HS-27A (cell line): Measurements from ENCODE around the gene PRDM5.

Experiments
- DNase-seq: peaks from one replicate; pipeline ENCODE4 v3.0.0-alpha.2; 2012; ENCODE audit warnings: low read depth, missing footprints

PRDM5 gene

DNA sequence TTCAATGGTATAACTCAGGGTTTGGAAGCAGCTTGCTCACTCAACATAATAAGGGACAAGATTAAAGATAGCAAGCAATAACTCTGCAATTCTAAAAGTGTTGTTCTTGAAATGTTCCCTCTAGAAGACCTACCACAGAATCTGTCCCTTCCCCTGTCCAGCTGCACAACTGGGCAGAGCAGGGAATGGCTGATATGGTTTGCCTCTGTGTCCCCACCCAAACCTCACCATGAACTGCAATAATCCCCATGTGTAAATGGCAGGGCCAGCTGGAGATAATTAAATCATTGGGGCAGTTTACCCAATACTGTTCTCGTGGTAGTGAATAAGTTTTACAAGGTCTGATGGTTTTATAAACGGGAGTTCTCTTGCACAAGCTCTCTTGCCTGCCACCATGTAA is 19.1 kb downstream of the PRDM5 start:
- no peak for DNase-seq

DNA sequence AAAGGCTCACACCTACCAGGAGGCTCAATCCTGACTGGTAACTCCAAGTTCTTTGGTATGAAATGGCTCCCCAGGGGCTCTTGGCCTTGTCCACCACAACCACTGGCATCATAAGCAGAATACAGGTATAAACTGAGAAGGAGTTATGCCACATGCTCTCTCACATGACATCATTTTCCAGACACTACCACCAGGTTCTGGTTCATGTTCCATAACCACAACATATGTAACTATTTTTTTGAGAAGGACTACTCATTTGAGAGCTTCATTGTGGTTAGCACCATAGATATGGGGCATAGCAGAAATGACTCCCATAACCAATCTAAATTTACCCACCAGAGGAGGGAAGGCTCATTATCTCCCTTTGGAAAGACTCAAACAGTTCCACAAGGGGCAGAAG is 19.6 kb downstream of the PRDM5 start:
- no peak for DNase-seq

DNA sequence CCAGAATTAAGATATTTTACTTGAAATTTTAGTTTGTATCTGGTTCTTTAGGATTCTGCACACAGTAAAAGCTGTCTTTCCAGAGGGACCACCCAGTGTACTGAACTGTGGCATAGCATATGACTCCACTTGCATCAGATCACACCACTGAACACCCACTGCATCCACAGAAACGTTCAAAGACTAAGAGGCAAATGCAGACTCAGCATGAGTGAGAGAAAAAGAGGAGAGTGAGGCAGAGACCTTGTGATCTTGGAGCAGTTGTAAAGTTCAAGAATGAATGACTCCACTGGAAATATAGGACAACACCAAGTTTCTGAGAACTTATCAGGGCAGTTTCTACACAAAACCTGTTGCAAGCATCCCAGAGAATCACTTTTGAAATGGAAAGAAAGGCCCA is 20.8 kb downstream of the PRDM5 start:
- no peak for DNase-seq

DNA sequence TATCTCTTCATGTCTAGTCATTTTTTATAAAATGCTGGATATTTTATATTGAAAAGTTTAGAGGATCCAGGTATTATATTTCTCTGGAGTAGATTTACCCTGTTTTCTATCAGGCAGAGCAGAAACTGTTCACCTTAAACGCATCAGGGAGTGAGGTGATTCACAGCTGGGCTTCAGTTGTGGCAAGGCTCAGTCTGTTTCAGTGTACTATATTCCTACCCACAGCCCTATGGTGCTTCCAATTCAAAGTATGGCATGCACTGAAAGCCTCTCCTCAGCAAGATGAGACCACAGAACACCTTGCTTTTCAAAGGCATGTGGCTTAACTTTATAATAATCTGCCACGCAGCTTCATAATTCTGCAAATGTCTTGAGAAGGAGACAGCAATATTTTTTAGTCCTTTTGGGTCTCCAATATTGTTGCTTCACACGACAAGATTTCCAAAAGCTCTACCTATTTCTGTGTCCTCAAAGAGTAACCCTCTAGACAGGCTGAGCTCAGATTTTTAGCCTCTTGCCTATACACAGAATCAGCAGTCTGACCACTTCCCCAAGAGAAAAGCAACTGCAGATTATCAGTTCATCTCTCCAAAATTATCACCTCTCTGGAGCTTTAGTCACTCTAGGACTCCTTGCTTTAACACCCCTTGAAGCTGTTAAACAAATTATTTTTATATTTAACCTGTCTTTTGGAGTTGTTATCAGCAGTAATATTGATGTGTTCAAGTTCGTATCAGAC is 24.4 kb downstream of the PRDM5 start:
- no peak for DNase-seq

DNA sequence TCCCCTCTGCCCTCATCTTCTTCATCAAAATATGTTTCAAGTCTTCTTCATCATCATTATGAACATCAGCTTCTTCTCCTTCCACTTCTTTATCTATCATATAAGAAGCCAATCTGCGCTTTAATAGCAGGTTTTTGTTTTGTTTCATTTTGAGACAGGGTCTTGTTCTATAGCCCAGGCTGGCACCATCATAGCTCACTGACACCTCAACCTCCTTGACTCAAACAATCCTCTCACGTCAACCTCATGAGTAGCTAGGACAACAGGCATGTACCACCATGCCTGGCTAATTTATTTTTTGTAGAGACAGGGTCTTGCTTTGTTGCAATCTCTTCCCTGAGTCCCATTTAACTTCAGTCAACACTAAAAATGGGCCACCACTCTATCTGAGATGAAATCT is 27.0 kb downstream of the PRDM5 start:
- no peak for DNase-seq

DNA sequence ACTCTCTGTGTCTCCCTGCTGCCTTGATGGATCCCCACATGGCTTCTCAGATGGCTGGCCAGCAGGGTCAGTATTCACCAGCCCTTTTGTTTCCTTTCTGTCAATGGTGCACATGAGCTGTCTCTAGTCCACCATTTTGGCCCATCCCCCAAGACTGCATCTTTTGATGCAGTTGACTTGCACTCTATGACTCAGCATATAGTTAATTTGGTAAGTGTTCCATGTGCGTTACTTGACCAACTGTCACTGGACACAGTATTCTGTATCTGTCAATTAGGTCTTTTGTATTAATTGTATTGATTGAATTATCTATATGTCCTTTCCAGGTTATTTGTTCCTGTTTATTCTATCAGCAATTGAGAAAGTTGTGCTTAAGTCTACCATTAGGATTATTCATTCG is 29.2 kb downstream of the PRDM5 start:
- no peak for DNase-seq

DNA sequence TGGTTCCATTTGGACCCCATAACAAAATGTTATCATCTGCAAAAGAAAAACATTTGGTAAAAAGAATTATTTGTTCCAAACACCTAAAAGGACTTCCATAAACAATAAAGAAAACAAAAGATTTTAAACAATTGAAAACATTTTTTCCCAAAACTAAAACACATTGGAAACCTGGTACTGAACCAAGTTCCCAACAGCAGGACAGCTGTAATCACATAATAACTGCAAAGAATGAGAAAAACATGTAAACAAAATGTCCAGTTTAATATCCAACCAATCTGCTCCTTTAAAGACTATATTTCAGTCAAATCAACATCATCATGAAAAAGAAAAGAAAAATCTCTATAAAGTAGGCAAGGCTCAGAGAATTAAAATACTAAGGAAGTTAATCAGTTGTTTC is 36.3 kb downstream of the PRDM5 start:
- DNase-seq, result no peak

DNA sequence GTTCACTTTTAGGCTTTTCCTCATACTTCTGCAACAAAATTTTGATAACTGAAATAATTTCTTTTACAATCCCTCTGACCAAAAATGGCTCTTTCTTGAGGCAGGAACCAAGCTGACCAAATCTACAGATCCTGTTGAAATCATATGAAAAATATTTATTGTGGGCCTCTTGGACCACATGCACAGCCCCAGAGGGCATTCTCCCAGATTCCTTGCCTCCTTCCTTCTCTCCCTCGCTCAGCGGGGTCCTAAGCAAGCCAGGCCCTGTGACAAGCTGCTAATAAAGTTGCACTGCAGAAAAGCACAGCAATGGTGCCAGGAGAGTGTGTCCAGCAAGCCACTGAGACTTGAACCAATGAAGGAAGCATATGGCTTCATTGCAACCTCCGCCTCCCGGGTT is 40.7 kb downstream of the PRDM5 start:
- DNase-seq, result no peak

DNA sequence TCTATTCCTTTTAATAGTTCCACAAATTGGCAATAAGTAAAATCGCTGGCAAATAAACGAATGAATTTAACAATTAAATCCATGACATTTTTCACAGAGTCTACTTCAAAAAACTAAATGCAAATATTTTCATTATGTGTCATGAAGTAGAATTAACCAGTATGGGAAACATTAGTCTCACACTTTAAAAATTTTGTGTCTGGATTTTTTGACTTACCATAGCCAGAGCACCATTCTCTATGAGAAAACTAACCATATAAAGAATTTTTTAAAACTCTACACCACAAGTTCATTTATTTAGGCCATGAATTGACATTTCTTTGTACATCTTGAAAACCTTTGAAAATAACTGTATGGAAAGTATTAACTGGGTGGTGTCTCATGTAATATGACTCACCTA is 41.2 kb downstream of the PRDM5 start:
- DNase-seq, result no peak

DNA sequence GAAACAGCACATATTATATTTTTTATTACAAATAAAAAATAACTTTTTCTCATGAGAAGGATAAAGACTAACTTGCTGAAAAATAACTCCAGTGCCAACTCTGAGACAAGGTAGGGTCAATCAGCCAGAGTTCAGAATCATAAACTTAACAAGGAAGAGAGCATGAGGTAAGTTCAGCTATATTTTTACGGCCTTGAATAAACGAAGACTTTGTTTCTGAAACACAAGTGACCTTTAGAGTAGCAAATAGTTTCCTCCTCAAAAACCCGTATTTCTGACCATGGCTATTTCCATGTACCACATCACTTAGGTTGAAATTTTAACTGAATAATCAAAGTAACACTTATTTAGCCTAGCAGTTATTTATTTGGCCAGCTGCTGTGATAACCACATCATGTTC is 45.5 kb downstream of the PRDM5 start:
- DNase-seq, result no peak

DNA sequence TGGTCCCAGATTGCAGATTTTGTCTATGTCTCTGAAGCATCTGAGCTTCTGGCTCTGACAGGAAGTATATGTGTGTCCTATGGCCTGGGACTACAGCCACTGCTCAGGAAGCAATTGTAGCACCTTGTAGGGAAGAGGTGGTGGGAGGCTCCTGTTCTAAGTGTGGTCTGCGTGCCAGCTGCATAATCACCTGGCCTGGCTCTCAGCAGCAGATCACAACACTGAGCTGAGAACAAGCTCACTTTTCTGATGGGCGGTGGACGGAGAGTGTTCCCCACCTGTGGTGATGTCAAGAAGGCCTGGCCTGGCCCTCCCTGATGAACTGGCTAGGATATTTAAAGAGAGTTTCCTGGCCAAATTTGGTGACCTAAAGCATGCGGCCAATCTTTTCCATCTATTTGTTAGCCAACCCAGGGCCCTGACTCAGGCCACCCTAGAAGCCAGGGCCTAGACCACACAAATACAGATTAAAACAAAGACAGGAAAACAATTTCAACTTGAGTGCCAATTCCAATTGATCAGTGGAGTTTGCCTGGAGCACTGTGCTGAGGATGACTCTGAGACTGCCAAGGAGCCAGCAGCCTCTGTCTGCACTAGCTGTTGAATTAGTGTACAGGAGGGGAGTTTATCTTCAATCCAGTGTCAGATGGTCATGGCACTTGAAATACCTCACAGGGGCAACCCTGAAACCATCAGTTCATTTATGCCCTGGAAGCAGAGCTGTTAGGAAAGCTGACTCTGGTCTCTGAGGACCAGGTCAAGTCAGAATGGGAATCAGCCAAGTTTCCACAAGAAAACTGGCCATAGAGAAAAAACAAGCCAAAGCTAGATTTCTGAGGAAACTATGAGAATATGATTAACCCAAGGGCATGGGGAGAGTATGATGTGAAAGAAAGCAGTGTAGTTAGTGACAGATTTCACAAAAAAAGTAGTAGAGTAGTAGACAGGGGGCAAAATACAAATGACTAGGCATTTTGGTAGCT is 47.4 kb downstream of the PRDM5 start:
- no peak for DNase-seq

DNA sequence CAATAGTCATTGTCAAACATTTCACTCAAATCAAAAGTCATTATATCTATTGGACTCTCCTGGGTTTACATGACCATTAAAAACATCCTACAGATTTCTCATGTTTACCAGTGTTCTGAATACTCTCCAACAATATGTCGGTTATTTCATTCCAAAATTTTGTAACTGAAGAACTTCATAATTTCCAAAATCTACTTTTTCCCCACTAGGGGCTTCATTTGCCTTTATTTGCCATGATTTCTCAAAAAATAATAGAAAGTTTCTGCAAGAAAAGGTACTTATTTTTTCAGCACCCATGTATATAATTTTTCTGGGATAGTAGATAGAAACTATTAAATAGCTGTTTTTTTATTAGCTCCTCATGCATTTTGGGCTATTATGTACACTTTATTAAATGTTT is 49.0 kb downstream of the PRDM5 start:
- DNase-seq, result no peak

DNA sequence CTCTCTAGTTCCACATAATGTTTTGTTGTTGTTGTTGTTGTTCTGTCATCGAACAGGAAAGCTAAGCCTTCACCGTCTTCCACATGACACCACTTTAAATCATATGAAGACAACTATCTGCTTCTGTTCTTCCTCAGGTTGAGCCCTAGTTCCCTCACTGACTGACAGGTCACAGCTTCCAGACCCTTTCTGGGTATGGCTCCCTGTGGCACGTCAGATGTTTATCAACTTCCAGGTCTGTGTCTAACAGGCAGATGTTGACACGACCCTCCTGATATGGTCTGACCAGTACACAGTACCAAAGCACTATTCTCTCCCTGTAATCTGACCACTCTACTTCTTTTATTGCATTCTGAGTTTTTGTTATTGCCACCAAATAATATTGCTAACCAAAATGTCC is 51.4 kb downstream of the PRDM5 start:
- no peak for DNase-seq

DNA sequence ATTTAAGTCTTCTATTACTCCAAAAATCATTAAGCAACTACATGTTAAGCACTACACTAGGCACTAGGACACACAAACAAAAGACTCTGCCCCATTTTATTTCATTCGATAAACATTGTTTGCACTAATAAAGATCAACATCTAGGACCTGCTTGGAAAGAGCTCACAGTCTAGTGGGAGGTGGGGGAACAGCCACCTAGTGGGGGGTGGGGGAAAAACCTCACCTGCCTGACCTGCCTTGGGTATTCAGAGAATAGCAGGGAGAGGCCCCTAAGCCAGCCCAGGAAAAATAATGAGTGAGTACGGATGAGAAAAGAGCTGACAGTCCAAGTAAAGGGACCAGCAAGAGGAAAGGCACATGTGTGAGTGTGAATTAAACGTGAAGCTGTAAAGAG is 52.2 kb downstream of the PRDM5 start:
- no peak for DNase-seq

DNA sequence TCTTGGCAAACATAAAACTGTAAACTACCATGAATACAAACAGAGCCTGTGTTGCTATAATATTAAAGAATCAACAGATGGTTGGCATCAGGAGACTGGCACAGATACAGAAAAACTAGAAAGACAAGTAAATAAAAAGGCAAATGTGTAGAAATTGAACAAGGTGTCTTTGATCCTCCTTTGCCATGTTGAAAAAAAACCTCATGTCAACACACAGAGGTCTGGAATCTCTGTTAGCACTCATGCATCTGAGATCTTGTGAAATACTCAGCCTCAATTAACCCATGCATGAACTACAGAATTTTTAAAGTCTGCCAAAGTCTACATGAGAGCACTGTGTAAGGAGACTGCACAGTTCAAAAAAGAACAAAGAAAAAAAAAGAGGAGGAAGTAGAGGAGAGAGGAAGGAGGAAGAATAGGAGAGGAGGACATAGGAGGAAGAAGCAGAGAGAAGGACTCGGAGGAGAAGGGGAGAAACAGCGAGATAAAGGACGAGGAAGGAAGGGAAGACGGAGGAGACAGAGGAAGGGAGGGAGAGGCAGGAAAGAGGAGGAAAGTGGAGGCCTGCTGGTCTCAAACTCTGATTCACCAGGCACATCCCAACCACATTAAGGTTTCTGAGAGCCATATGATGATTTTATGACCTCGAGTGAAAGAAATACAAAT is 52.8 kb downstream of the PRDM5 start:
- DNase-seq, result no peak

DNA sequence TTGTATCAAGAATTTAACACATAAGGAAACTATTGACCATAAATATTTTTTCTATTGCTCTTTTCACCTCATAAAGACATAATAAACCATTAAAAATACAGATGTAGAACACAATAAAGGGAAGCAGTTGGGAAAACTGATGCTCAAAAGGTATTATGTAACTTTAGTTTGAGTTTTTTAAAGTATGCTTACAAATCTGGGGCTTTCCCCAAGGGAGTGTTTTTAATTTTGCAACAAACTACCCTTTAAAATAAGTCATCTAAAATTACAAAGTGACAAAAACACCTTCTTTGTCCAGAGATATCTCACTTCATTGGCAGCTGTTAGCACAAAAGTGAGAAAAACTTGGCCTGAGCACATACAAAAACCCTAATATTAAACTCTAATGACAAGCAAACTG is 55.0 kb downstream of the PRDM5 start:
- DNase-seq, result no peak

DNA sequence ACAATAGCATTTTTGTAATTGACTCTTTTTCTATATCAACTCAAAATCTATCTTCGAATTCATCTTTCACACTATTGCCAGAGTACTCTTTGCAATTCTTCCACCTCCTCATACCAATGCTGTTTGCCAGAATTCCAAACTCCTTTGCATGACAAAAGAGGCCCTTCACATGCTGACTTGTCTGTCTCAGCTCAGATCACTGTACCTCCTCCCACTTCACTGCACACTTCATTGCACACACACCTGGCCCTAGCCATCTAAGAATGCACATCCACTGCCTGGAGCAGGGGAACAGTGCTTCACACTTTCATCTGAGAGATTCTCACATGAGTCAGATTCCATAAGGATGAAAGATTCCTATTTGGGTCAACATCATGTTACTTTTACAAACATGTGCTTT is 56.5 kb downstream of the PRDM5 start:
- no peak for DNase-seq

DNA sequence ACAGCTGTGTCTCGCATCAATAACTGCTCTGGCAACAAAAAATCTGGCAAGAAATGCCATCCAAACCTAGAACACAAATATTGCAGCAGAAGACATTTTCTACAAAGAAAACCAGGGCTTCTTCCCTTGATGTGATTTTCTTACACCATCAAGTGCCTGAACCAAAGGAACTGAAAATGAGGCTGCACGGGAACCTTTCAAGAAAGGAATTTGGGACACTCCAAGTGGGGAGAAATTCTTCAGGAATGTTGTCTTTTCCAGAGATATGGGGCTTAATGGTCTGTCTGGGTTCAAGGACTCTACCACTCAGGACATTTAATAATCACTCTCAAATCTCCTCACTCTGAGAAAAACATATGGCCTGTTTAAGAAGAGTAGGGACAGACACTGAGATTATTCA is 57.6 kb downstream of the PRDM5 start:
- no peak for DNase-seq

DNA sequence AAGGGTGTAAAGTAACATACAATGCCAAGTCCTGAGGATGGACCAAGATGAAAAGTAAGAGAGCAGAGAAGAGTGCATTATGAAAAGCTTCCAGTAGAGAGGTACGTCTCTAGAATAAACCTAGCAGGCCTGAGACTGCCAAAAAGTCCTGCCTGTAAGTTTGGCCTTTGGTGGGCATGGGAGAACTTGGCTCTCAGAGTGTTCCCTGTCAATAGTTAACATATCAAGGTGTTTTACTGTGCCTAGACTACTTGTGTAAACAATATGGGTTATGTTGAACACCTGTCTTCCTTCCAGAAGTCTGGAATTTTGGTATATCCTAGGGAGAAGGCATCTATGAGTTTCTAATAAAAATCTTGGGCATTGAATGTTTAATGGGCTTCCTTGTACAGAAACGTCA is 60.1 kb downstream of the PRDM5 start:
- DNase-seq, result no peak

DNA sequence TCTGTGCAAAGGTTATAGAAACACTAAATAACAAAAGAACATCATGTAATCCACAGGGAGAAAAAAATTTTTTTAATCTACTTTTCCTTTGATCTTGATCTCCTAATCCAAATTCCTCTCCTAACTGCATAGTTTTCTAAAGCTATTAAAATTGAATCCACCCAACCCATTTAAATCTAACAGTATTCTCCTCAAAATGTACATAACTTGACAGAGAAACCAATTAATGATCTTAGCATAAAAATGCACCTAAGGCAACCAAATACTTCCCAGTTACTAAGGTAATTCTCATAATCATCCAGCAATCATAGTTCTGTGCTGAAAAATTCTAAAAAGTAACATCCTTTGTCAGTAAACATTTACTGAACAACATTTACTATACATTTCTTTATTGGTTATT is 60.7 kb downstream of the PRDM5 start:
- DNase-seq, result no peak

DNA sequence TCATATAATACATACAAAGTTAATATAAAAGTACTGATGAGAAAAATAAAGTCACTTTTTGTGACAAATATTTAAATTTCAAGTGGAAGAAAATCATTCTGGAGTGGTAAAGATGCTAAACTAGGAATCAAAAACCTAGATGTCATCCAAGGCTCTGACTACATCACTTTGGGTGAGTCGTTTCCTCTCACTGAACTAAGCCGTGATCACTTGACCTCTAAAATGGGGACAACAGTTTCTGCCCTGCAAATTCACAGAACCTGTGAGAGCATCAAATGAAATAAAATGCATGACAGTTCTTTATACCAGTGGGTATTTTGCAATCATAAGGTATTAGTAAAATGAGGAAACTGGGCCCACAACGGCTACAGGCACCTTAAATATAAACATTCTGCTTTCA is 63.8 kb downstream of the PRDM5 start:
- DNase-seq, result no peak

DNA sequence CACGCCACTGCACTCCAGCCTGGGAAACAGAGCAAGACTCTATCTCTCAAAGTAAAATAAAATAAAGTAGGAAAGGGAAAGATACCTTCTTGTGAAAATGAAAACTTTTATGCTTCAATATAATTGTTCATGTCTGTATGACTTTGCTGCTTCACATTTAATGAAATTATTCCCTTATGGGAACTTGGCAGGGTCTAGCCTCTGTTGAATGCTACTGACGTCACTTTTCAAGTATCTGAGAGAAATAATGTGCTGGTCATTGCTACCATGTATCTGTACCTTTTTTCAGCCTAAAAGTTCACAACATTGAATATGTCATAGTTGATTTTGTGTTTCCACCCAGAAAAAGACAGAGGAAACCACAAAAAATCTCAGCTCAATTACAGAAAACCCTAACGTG is 65.2 kb downstream of the PRDM5 start:
- DNase-seq, result no peak

DNA sequence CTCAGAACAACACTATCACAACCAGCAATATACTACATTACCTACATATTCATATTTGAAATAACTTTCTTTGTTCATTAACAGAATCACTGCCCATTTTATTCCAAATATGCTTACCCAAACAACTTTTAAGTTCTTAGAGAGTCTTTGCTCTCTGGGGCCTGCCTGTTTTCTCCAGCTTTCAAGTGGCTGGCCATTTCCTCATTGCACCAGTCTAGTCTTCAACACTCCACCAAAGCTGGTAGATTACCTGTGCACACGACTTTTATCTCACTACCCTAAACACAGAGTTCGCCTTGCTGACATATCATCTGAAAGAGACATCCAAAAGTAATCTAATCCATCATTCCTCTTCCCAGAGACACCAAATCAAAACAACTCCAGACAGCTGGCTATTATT is 66.2 kb downstream of the PRDM5 start:
- no peak for DNase-seq
